Endothelial cell of umbilical vein (primary cell): ENCODE data around the gene OTULINL. TPM values are rescaled to one million over a fixed set of nuclear protein-coding genes. Genes with fewer than 3 reads are reported as not detected.

Experiments
- BruUV-seq: library from RNA; stranded (reverse); fragments of 400-500 nt; replicated peaks from 2 replicates; lab custom pipeline; 2021; lab: Mats Ljungman, UMichigan
- CTCF ChIA-PET: fragments of 300-600, 350-600 bp; sonication (Branson Sonifier 250); formaldehyde crosslinking; loops from one replicate; lab custom pipeline; 2021; ENCODE audit warnings: antibody characterized with exemption, inconsistent platforms; lab: Charles Lee
- POLR2A ChIA-PET: fragments of 300-600, 350-600 bp; sonication (Branson Sonifier 250); formaldehyde crosslinking; loops from one replicate; lab custom pipeline; 2021; ENCODE audit warnings: antibody characterized with exemption, inconsistent platforms; lab: Charles Lee
- DNase-seq: peaks from one replicate; pipeline ENCODE4 v3.0.0-alpha.2; 2011; ENCODE audit warnings: low read depth, low spot score
- FAIRE-seq: peaks from 2 replicates; lab custom pipeline; 2011; peaks lifted over from hg19 to GRCh38; lab: Jason Lieb, UNC
- H2AFZ ChIP-seq: 2 replicates; pipeline ENCODE4 v1.6.0; 2012; ENCODE audit warnings: low read depth, low read length, control low read depth, inconsistent platforms
- H3K27ac ChIP-seq: 2 replicates; pipeline ENCODE4 v1.5.1; 2011; ENCODE audit warnings: low read depth, mild to moderate bottlenecking, control low read depth, low read length, moderate library complexity; ENCODE audit not compliant: insufficient read depth
- H3K27me3 ChIP-seq, 2 experiments: 2 replicates each; pipeline versions ENCODE4 v1.6.0 to v1.6.1; 2011; ENCODE audit warnings: low read length in 2 of 2, mixed read lengths in 1 of 2; ENCODE audit not compliant: control insufficient read depth in 2 of 2, insufficient read depth in 2 of 2
- H3K36me3 ChIP-seq, 2 experiments: 2 replicates in 1 of 2; 3 replicates in 1 of 2; pipeline ENCODE4 v1.5.1; 2011; ENCODE audit warnings: low read length in 2 of 2, mild to moderate bottlenecking in 1 of 2, moderate library complexity in 1 of 2; ENCODE audit not compliant: control insufficient read depth in 2 of 2, insufficient read depth in 2 of 2; ENCODE audit errors: extremely low read depth in 1 of 2
- H3K4me1 ChIP-seq: 3 replicates; pipeline ENCODE4 v1.5.1; 2011; ENCODE audit warnings: mild to moderate bottlenecking, low read length; ENCODE audit not compliant: control insufficient read depth, insufficient read depth; ENCODE audit errors: extremely low read depth
- H3K4me2 ChIP-seq: 2 replicates; pipeline ENCODE4 v1.6.1; 2011; ENCODE audit warnings: low read length, control low read depth, mixed read lengths; ENCODE audit not compliant: insufficient read depth
- H3K4me3 ChIP-seq, 3 experiments: fragments of 200-600 bp in 1 of 3; sonication (generic), shearing (Covaris generic) in 1 of 3; replicated peaks in 1 of 3; 2 replicates each; pipeline ENCODE4 v1.5.1; 2011 to 2016; ENCODE audit warnings: control low read depth in 3 of 3, low read length in 3 of 3, mild to moderate bottlenecking in 2 of 3, inconsistent platforms in 1 of 3, low read depth in 1 of 3, moderate library complexity in 1 of 3; ENCODE audit not compliant: insufficient read depth in 1 of 3
- H3K79me2 ChIP-seq: 2 replicates; pipeline ENCODE4 v1.6.0; 2012; ENCODE audit warnings: low read length, inconsistent platforms; ENCODE audit not compliant: control insufficient read depth, insufficient read depth
- H3K9ac ChIP-seq: replicated peaks from 2 replicates; pipeline ENCODE3; 2011; ENCODE audit warnings: low read length, control low read depth; ENCODE audit not compliant: insufficient read depth; ENCODE audit errors: extremely low read depth
- H3K9me1 ChIP-seq: replicated peaks from 3 replicates; pipeline ENCODE4 v1.6.0; 2011; ENCODE audit warnings: mild to moderate bottlenecking, low read length; ENCODE audit not compliant: control insufficient read depth, insufficient read depth; ENCODE audit errors: extremely low read depth
- H3K9me3 ChIP-seq: replicated peaks from 2 replicates; pipeline ENCODE4 v1.5.1; 2012; ENCODE audit warnings: low read length, inconsistent platforms; ENCODE audit not compliant: control insufficient read depth, insufficient read depth
- H4K20me1 ChIP-seq: replicated peaks from 2 replicates; pipeline ENCODE3; 2011; ENCODE audit warnings: mild to moderate bottlenecking, low read length; ENCODE audit not compliant: control insufficient read depth, insufficient read depth; ENCODE audit errors: extremely low read depth
- EZH2 ChIP-seq: IDR thresholded peaks from 2 replicates; pipeline ENCODE4 v1.6.1; 2012; ENCODE audit warnings: borderline replicate concordance, low read depth, mild to moderate bottlenecking, moderate library complexity, low read length, inconsistent platforms; ENCODE audit not compliant: severe bottlenecking
- JUN ChIP-seq: IDR thresholded peaks from 2 replicates; pipeline ENCODE4 v1.6.1; 2011; ENCODE audit warnings: borderline replicate concordance, low read depth; ENCODE audit not compliant: insufficient read length, insufficient read depth
- MYC ChIP-seq: IDR thresholded peaks from one replicate; pipeline ENCODE4 v1.6.1; 2011; ENCODE audit warnings: mild to moderate bottlenecking, low read depth, low read length
- POLR2A ChIP-seq: IDR thresholded peaks from 2 replicates; pipeline ENCODE4 v1.6.1; 2012; ENCODE audit warnings: low read depth, mild to moderate bottlenecking, control low read depth, low read length
- POLR2AphosphoS5 ChIP-seq: IDR thresholded peaks from 2 replicates; pipeline ENCODE4 v1.6.1; 2012; ENCODE audit warnings: low read depth, mild to moderate bottlenecking, control low read depth, low read length, moderate library complexity; ENCODE audit not compliant: insufficient read depth
- dilution Hi-C: fragments of 300-500 bp; cut with MboI; formaldehyde crosslinking; loops from one replicate; pipeline ENCODE4 v1.15.0; 2019; ENCODE audit warnings: low sequenced_read_pairs; ENCODE audit not compliant: extremely low pct_ligation_motif_present
- intact Hi-C: fragments of 100-400 bp; cut with micrococcal nuclease; formaldehyde crosslinking; loops from one replicate; pipeline ENCODE4 v1.10.0; 2022
- polyA plus RNA-seq, 4 experiments: library from polyadenylated mRNA; depleted of rRNA in 3 of 4; stranded (reverse) in 3 of 4; unstranded in 1 of 4; fragments of >200 nt; gene quantifications; 2 replicates each; pipeline versions ENCODE4 v1.2.1 to v1.2.3, GENCODE V29; 2011 to 2012; ENCODE audit warnings: missing spikeins in 1 of 4
- total RNA-seq: library from RNA; stranded (reverse); gene quantifications from 2 replicates; pipeline ENCODE4 v1.2.3, GENCODE V29; 2021
- TF ChIP-seq, protein P1 (sequence below), 2 donors: IDR thresholded peaks; 1 replicate in 1 of 2; 2 replicates in 1 of 2; pipeline ENCODE4 v1.5.1; 2011; ENCODE audit warnings: low read length in 2 of 2, mild to moderate bottlenecking in 2 of 2, moderate library complexity in 2 of 2, control low read depth in 1 of 2, inconsistent platforms in 1 of 2, low read depth in 1 of 2; ENCODE audit not compliant: insufficient read depth in 1 of 2; ENCODE audit errors: extremely low read depth in 1 of 2

Gene OTULINL
- total and polyA plus RNA-seq, 2 donors (not counting 3 experiments of a cell fraction or from before 2014, with no cell fraction given), result 0.08 to 0.42 TPM

GRCh38 chr5:14594378-14595074 lies 12.9 kb downstream of the OTULINL start:
- Histone ChIP-seq H3K27me3 (peaks cover 4 to 22% of the 10 kb centered on the region in 2 experiments), H3K4me3 (no peak overlapping the region), H3K4me2 (no peak overlapping the region), H3K27ac (no peak overlapping the region), H2AFZ (no peak overlapping the region), H3K9me1 (no peaks in the 10 kb centered on the region), H3K79me2 (no peaks in the 10 kb centered on the region), H4K20me1 (no peaks in the 10 kb centered on the region), H3K9me3 (no peaks in the 10 kb centered on the region), H3K4me1 (no peaks in the 10 kb centered on the region), H3K36me3 (no peaks in the 10 kb centered on the region), H3K9ac (no peak overlapping the region)
- intact Hi-C loops (no loop called here), dilution Hi-C loops (no loop called here)
- POLR2A ChIA-PET, result no interaction called here
- CTCF ChIA-PET, result no interaction called here
- no TSS peak for BruUV-seq
- TF ChIP-seq POLR2AphosphoS5 (no peak), MYC (no peak), JUN (no peak), EZH2 (no peak), POLR2A (no peak)
- TF ChIP-seq, protein P1, sequence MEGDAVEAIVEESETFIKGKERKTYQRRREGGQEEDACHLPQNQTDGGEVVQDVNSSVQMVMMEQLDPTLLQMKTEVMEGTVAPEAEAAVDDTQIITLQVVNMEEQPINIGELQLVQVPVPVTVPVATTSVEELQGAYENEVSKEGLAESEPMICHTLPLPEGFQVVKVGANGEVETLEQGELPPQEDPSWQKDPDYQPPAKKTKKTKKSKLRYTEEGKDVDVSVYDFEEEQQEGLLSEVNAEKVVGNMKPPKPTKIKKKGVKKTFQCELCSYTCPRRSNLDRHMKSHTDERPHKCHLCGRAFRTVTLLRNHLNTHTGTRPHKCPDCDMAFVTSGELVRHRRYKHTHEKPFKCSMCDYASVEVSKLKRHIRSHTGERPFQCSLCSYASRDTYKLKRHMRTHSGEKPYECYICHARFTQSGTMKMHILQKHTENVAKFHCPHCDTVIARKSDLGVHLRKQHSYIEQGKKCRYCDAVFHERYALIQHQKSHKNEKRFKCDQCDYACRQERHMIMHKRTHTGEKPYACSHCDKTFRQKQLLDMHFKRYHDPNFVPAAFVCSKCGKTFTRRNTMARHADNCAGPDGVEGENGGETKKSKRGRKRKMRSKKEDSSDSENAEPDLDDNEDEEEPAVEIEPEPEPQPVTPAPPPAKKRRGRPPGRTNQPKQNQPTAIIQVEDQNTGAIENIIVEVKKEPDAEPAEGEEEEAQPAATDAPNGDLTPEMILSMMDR (IDR thresholded peaks at IDR 0.05; ENCODE audit: extremely low read depth in 1 of 2, insufficient read depth in 1 of 2, low read depth in 1 of 2, low read length in 2 of 2), result no peak
- no peak for DNase-seq
- FAIRE-seq, result no peak
